Upper lobe of left lung (tissue), 4 donors: ENCODE data around the gene LHB.

ENCODE experiments used
- CTCF ChIP-seq, 6 experiments: fragments of 450-650 bp in 4 of 6; fragments of 200-600 bp in 2 of 6; sonication (generic) in 2 of 6; IDR thresholded peaks; one replicate each; pipeline ENCODE4 v1.5.1; 2016 to 2019; ENCODE audit warnings: antibody characterized with exemption in 6 of 6
- POLR2A ChIP-seq, 4 donors: fragments of 450-650 bp; IDR thresholded peaks; one replicate each; pipeline ENCODE4 v1.5.1; 2016 to 2017; ENCODE audit warnings: antibody characterized with exemption in 4 of 4, mild to moderate bottlenecking in 2 of 4

GRCh38 chr19:48992581-48993174 is 24.2 kb downstream of the LHB start:
- TF ChIP-seq CTCF (IDR thresholded peaks at IDR 0.05), result no peak
- TF ChIP-seq POLR2A (IDR thresholded peaks at IDR 0.05), result no peak
